Sigmoid colon (tissue), 4 donors: ENCODE results near the gene LITAFD.

Experiments used
- CTCF ChIP-seq, 4 experiments: fragments of 450-650 bp in 3 of 4; fragments of 200-600 bp in 1 of 4; IDR thresholded peaks; one replicate each; pipeline ENCODE4 v1.5.1; 2016 to 2019; ENCODE audit warnings: antibody characterized with exemption in 4 of 4, mild to moderate bottlenecking in 3 of 4, moderate library complexity in 2 of 4
- POLR2A ChIP-seq, 2 donors: fragments of 450-650 bp; IDR thresholded peaks; one replicate each; pipeline ENCODE4 v1.6.1; 2016; ENCODE audit warnings: antibody characterized with exemption in 2 of 2, mild to moderate bottlenecking in 2 of 2, moderate library complexity in 2 of 2
- POLR2AphosphoS5 ChIP-seq, 4 donors: sonication (generic); formaldehyde crosslinking; IDR thresholded peaks; one replicate each; pipeline ENCODE4 v1.6.1; 2017; ENCODE audit warnings: antibody characterized with exemption in 4 of 4

- TF ChIP-seq CTCF (IDR thresholded peaks at IDR 0.05) = no peak
- no peak for TF ChIP-seq POLR2A (IDR thresholded peaks at IDR 0.05)
- no peak for TF ChIP-seq POLR2AphosphoS5 (IDR thresholded peaks at IDR 0.05)
Observed at GRCh38 chr16:8907096-8907495, 24.9 kb downstream of the LITAFD start.
